Mucosa of gallbladder (tissue), 1 donor: Measurements from ENCODE around the gene TM9SF4. TPM values are rescaled to one million over a fixed set of nuclear protein-coding genes. Genes with fewer than 3 reads are reported as not detected.

Source experiments
- DNase-seq: peaks from one replicate; pipeline ENCODE4 v3.0.0-alpha.2; 2020; ENCODE audit warnings: low spot score
- total RNA-seq: library from RNA; stranded (reverse); gene quantifications from one replicate; pipeline ENCODE4 v1.2.1, GENCODE V29; 2021
- donor health status: DM: no; HTN: no; CAD: no.

The TM9SF4 gene
- total RNA-seq, 1 donor from 2014 or later, result 60.7 TPM

GRCh38 chr20:32129863-32130262, 20.3 kb downstream of the TM9SF4 start:
- DNase-seq, result no peak

DNA sequence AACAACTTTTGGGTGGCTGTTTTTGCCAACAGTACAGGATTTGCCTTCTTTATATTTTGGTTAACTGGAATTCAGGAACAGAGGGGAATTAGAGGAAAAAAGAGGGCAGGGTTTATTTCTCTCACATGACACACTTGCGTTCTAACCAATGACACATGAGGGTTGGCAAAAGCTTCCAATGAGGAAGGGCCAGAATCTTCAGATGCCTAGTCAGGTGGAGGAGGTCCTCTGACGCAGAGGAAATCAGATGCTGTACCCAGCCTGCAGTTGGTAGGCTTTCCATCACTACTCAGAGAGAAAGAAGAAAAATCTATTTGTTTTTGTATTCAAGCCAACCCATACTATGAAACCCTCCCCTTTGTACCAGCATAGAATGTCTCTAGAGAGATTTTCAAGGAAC, 20.8 kb downstream of the TM9SF4 start:
- DNase-seq, result no peak

DNA sequence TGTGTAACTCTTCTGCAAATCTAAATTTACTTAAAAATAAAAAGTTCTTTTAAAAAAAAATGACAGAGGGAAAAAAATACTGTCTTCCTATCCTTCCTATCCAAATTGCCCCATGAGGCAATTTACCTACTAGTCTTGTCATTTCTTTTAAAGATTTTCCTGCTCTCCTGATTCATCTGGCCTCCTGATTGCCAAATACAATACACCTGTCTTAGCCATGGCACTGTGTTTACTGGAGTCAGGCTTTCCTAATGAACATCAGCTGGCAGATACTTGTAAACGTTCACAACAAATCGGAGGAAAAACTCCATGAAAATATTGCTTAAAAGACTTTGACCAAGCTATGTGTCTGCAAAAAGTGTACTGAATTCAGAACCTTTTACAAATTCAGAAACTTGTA, 21.5 kb downstream of the TM9SF4 start:
- DNase-seq, result no peak

- DNase-seq, result no peak
These were observed 23.5 kb downstream of the TM9SF4 start for GRCh38 chr20:32132911-32133549.

GRCh38 chr20:32134026-32134425, 24.5 kb downstream of the TM9SF4 start:
- no peak for DNase-seq

DNA sequence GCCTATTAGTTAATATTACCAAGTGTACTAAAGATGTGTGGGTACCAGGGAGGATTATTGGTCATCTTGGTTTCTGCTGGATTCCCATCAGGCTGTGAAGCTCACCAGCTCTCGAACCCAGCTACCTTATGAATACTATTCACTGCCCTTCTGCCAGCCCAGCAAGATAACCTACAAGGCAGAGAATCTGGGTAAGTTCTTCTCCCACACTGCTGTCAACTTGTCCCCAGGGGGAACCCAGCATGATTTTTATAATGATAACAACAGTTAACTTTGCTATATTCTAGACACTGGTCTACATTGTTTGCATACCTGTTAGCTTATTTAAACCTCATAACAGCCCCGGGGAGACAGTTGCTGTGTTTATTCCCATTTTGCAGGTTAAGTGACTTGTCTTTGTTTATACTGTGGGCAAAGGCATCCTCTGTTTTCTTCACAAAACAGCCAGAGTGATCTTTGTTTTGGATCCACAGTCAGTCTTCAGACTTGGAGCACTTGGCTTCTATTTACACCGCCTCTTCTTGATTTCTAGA, 26.5 kb downstream of the TM9SF4 start:
- no peak for DNase-seq

GRCh38 chr20:32138921-32139320, 29.4 kb downstream of the TM9SF4 start:
- no peak for DNase-seq

DNA sequence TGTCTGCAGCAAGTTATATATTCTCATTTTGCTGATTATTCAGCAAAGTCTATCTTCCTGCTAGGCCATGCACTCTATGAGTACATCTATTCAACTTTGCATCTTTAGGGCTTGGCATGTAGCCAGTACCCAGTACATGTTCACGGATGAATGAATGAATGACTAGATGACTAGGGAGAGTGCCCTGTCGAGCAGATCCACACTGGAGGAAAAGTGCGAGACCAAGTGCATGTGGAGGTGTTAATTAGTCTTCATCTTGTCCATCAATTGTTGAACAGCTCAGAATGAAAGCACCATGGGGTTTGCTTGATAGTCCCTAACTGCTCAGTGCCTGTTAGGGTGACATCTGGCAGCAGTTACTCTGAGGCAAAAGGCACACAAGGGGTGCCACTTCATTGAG, 30.4 kb downstream of the TM9SF4 start:
- no peak for DNase-seq

DNA sequence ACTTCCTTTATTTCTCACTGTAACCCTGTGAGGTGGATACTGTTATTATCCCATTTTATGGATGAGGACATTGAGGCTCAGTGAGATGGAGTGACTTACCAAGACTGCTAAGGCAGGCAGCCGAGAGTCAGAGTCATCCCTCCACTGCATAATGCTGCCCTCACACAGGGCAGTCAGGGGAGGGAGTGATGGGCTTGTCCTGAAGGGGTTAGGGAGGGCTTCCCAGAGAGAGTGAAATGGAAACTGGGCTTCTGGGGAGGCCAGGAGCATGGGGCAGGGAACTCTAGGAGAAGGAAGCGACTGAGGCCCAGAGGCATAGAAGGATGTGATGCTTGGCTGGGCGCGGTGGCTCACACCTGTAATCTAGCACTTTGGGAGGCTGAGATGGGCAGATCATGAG, 31.1 kb downstream of the TM9SF4 start:
- DNase-seq, result no peak

- no peak for DNase-seq
These were observed 32.0 kb downstream of the TM9SF4 start for GRCh38 chr20:32141465-32141980.

DNA sequence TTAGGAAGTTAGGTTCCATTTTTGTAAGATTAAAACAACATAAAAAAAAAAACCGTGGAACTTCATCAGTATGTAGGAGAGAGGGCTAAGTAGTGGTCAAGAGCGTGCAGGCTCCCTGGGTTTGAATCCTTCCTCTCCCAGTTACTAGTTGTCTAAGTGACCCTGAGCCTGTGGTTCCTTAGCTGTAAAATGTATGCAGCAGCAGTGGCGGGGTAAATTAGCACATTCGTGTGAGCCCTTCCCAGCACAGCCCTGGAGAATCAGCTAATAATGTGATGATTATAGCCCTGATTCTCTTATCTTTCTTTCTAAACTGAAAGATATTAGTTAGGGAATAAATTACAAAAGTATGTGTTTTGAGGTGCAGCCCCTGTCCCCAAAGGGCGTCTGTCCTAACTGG, 32.6 kb downstream of the TM9SF4 start:
- DNase-seq, result no peak

DNA sequence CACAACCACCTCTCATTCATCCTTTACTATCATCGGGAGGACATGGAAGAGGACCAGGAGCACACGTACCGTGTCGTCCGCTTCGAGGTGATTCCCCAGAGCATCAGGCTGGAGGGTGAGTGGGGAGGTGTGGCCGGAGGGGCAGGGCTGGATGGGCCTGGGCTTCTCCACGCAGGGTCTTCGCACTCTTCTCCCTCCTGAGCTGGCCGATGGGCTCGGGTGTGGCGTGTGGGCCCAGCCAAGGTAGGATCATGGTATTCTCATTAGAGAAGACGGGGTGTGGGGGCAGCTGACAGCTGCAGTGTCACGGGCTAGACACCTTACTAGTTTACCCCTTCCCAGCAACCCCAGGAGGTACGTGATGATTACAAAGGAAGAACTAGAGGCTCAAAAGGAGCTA, 33.5 kb downstream of the TM9SF4 start:
- DNase-seq, result no peak

GRCh38 chr20:32144898-32145662, 35.6 kb downstream of the TM9SF4 start:
- DNase-seq, result no peak

DNA sequence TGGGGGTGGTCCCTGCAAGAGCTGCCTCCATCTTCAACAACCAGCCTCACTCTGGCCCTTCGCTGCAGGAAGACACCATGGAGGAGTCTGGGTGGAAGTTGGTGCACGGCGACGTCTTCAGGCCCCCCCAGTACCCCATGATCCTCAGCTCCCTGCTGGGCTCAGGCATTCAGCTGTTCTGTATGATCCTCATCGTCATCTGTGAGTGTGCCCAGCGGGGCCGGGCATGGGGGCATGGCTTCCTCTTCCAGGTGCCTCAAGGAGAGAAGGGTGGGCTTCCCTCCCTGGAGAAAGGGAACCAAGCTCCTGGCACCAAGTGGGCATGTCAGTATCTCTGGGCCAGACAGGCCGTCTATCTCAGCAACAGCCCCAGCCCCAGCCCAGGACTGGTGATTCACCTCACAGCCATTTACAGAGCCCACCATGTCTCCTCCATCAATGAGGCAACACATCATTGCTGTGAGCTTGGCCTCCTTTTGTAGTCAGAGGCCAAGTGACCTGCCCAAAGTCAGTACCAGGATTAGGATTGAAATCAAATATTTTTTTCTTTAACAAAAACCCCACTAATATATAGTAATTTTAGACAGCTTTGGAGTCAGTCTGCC, 40.2 kb downstream of the TM9SF4 start:
- DNase-seq, result no peak

DNA sequence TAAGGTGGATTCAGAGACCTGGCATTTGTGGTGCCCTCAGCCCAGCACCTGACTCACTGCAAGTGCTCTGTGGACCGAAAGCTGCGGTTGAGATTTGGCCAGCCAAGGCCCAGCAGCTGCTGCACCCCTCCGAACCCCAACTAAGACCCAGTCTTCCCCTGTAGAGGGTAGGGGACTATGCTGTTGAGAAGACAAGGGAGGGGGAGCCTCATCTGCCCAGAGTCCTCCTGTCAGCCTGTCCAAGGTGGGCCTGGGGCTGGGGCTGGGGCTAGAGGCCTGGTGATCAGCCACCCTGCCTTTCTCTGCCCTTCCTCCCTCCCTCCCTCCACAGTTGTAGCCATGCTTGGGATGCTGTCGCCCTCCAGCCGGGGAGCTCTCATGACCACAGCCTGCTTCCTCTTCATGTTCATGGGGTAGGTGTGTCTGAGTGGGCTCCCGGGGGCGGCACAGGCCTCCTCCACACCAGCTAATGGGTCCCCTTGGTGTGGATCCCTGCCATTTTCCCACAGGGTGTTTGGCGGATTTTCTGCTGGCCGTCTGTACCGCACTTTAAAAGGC, 40.9 kb downstream of the TM9SF4 start:
- no peak for DNase-seq

DNA sequence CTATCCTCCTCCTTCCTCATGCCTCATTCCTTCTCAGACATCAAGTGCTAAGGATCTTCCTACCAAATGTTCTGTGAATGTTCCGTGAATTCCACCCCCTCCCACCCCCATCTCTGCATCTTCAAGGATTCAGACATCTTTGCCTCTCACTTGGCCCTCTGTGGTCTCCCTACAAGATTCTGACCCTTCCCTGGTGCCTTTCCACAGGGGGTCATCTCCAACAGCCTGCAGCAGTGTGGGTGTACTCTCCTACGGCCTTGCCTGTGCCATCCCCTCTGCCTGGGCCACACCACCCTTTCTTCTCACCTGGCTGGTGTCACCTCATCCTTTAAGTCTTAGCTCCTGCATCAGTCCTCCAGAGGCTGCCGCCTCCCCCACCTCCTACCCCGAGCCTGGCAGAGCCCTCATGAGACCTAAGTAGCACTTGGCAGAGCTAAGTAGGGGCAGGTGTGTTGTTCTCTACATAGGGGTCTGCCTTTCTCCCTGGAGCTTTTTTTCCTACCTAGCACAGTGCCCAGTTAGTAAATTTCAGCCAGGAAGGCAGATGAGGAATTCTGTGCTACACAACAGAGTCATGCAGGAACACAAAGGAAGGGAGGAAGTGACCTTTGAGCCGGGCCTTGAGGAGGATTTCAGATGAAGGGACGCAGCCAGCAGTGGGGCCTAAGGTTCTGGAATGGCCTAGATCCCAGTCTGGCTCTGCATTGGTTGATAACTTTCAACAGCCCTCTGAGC, 43.1 kb downstream of the TM9SF4 start:
- peak; percentile 21 for DNase-seq

DNA sequence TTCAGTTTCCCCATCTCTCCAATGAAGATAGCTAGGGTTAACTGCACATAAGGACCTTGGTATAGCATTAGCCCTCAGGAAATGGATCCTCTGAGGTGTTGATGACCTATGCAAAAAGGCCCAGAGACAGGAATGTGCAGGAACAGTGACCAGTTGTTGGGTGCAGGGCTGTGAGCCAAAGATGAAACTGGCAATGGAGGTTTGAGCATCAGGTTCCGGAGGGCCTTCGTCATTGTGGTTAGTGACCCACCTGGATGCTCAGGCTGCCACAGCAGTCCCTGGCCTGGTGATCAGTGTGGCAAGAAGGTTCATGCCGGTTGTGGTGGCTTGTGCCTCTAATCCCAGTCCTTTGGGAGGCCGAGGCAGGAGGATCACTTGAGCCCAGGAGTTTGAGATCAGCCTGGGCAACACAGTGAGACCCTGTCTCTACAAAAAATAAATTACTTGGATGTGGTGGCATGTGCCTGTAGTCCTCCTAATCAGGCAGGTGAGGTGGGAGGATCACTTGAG, 43.7 kb downstream of the TM9SF4 start:
- DNase-seq, result no peak

- DNase-seq, result no peak
These were observed 44.3 kb downstream of the TM9SF4 start for GRCh38 chr20:32153771-32154170.

- peak; percentile 67 for DNase-seq
These were observed 45.8 kb downstream of the TM9SF4 start for GRCh38 chr20:32155017-32155981.

DNA sequence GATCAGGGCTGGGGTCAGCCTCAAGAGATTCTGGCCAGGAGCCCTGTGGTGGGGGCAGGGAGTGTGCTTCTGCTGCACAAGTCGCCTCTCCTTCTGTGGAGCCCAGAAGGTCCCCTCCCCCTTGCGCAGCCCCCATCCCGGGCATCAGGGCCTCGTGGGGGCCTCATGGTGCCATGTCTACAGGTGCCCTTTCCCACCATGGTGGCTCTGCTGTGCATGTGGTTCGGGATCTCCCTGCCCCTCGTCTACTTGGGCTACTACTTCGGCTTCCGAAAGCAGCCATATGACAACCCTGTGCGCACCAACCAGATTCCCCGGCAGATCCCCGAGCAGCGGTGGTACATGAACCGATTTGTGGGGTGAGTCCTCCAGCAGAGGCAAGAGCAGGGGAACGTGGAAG, 48.1 kb downstream of the TM9SF4 start:
- DNase-seq, result no peak
